Posterior vena cava (tissue), 2 donors: ENCODE data around the gene EPC2. TPM values are rescaled to one million over a fixed set of nuclear protein-coding genes. Genes with fewer than 3 reads are reported as not detected.
"Not testable (repeated sequence)": the region's sequence is repeated elsewhere in the genome, so short reads cannot be mapped to it uniquely, and the experiment has no call there.

Experiments
- DNase-seq: peaks from one replicate; pipeline ENCODE4 v3.0.0-alpha.2; 2020; ENCODE audit warnings: low spot score
- intact Hi-C, 2 donors: fragments of 100-400 bp; cut with DNase I; formaldehyde crosslinking; loops; one replicate each; pipeline versions ENCODE4 v1.14.1 to v1.14.2; 2022 to 2023
- total RNA-seq, 2 donors: library from RNA; stranded (reverse); fragmentation: NEBNext Ultra II Directional; extraction: Animal tissue kit (Norgen Biotek cat#: 25700); gene quantifications; one replicate each; pipeline ENCODE4 v1.2.1, GENCODE V29; 2021
- donor health status: DM: yes; HTN: yes; CAD: no.
- donor health status: DM: yes; HTN: yes; CAD: no.

The EPC2 gene
- total RNA-seq, 2 donors from 2014 or later, result 31.6 to 37.7 TPM

DNA sequence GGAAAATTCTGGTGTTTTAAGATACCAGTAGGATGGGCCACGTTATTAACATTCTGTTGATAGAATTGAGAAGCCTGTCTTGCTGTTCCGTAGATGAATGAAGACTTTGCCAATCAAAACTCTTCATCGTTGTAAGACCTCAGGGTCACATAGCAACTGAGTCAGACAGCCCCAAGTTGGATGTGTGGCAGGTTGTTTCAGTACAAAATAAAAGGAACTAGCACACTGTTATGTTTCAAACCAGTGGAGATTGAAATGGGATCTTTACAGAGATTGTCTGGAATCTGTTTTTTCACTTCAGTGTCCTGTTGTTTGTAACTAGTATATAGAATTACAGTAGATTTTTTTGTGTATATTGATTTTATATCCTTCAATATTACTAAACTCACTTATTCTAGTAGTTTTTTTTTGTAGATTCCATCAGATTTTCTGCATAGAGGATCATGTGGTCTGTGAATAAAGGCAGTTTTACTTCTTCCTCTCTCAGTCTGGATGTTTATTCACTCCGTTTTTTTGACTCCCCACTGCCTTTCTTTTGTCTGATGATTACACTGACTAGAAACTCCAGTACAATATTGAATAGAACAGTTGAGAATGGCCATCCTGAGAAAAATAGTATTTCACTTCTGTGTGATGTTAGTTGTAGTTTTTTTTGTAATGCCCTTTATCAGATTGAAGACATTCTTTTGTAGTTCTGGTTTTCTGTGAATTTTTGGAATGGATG, 22.7 kb downstream of the EPC2 start:
- DNase-seq, result no peak
- intact Hi-C loops, result no loop called here

DNA sequence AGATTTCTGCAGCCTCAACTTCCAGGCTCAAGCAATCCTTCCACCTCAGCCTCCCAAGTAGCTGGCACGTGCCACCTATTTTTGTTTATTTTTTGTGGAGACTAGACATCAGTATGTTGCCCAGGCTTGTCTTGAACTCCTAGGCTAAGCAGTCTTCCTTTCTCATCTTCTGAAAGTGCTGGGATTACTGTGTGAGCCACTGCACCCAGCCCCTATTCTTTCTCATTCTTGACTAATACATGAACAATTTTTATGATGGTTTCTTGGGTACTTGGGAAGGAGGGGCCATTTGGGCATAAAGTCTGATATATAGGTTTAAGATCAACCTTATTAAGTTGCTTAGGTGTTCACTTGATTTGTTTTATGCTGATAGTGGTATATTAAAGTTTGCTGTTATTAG, 26.2 kb downstream of the EPC2 start:
- intact Hi-C loops, result no loop called here
- no peak for DNase-seq

GRCh38 chr2:148674063-148675020, 29.8 kb downstream of the EPC2 start:
- DNase-seq, result no peak
- intact Hi-C loops, result no loop called here

- no peak for DNase-seq
- intact Hi-C loops, result no loop called here
These were observed 31.2 kb downstream of the EPC2 start for GRCh38 chr2:148675708-148676107.

- intact Hi-C loops, result not testable (repeated sequence)
These were observed 34.0 kb downstream of the EPC2 start for GRCh38 chr2:148678302-148679179.

GRCh38 chr2:148680462-148680861, 35.9 kb downstream of the EPC2 start:
- no peak for DNase-seq
- intact Hi-C loops, result no loop called here

More at GRCh38 chr2:148678302-148679179, 34.0 kb downstream of the EPC2 start:
- DNase-seq, result not testable (repeated sequence)

DNA sequence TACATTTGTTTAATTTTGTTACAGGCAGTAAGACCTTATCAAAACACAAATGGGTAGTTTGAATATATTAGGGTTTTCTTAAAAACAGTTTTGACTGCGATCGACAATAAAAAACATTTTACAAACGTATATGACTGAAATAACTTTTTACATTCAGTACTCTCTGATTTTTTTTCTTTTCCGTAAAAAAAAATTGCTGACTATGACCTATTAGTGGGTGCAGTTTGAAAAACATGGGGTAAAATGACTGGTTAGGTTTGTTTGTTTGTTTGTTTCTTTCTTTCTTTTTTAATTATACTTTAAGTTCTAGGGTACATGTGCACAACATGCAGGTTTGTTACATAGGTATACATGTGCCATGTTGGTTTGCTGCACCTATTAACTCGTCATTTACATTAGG, 36.9 kb downstream of the EPC2 start:
- DNase-seq, result no peak
- intact Hi-C loops, result no loop called here

GRCh38 chr2:148681862-148682261, 37.3 kb downstream of the EPC2 start:
- intact Hi-C loops, DNase-seq: not testable (repeated sequence)

DNA sequence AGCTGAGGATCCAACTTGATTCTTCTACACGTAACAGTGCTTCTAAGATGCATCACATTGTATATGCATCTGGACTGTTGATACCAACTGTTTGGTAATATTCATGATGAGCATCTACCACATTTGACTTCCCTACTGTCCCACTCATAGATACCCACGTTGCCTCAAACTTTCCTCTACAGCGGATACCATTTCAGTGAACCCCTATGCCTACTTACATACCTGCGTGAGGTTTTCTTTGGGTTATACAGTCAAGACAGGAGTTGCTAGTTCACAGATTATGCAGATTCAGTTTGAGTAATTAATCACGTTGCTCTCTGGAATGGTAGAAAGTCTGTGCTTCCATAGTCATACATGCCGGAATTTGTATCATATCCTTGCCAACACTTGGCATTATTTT, 40.0 kb downstream of the EPC2 start:
- no peak for DNase-seq
- intact Hi-C loops, result no loop called here

GRCh38 chr2:148687543-148687942, 43.0 kb downstream of the EPC2 start:
- DNase-seq, result no peak
- intact Hi-C loops, result no loop called here

DNA sequence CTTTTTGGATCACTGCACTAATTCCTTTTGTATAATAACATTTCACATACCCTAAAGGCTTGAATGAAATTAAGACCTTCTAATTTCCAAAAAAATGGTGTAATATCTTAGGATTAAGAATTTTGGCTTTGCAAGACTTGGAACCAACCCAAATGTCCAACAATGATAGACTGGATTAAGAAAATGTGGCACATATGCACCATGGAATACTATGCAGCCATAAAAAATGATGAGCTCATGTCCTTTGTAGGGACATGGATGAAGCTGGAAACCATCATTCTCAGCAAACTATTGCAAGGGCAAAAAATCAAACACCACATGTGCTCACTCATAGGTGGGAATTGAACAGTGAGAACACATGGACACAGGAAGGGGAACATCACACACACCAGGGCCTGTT, 43.5 kb downstream of the EPC2 start:
- intact Hi-C loops, DNase-seq: not testable (repeated sequence)

DNA sequence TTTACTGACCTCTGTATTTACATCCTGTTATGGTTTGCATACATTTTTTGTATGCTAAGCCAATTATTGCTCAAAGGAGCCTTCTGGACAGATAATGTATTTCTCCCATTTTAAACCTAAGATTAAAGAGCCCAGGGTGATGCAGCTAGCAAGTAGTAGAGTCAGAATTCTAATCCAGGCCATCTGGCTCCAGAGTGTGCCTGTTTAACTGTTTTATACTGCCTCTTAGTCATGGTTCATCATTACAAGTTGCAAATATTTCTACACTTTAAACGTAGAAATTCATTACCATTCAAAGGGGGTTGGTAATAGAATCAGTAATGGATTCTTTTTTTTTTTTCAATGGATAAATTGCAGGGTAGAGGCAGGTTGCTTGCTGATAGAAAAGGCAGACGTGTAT, 52.4 kb downstream of the EPC2 start:
- intact Hi-C loops, result no loop called here
- DNase-seq, result no peak

DNA sequence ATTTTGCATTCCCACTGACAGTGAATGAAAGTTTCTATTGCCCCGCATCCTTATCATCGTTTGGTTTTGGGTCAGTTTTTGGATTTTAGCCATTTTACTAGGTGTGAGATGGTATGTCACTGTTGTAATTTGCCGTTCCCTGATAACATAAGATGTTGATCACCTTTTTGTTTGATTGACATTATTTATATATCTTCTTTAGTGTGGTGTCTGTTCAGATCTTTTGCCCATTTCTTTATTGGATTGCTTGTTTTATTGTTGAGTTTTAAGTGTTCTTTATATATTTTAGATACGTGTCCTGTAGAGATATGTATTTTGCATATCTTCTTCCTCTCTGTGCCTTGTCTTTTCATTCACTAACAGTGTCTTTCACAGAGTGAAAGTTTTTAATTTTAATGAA, 55.3 kb downstream of the EPC2 start:
- DNase-seq, result no peak
- intact Hi-C loops, result no loop called here

DNA sequence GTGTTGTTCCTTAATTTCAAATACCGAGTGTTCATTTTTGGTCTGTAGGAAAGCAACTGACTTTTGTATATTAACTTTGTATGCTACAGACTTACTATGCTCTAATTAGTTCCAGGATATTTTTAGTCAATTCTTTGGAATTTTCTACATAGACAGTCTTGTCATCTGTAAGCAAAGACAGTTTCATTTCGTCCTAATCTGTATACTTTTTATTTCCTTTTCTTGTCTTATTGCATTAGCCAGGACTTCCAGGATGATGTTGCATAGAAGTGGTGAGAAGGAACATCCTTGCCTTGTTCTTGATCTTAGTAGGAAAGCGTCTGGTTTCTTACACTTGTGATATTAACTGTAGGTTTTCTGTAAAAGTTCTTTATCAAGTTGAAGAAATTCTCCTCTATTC, 56.5 kb downstream of the EPC2 start:
- no peak for DNase-seq
- intact Hi-C loops, result no loop called here

DNA sequence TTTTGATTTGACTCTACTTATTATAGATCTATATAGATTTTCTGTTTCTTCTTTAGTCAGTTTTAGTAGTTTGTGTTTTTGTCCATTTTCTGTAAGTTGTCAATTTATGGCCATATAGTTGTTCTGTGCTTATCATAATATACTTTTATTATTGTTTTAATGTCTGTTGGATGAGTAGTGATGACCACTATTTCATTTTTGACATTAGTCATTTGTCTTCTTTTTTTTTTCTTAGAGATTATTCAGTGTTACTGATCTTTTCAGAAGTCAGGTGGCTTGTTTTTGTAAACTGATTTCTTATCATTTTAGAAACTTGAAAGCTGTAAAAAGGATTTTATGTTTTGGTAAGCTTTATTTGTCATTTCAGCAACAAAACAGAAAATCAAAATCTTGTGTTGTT, 57.3 kb downstream of the EPC2 start:
- DNase-seq, result no peak
- intact Hi-C loops, result no loop called here

GRCh38 chr2:148702475-148702874, 57.9 kb downstream of the EPC2 start:
- DNase-seq, result no peak
- intact Hi-C loops, result no loop called here

- intact Hi-C loops, result no loop called here
- no peak for DNase-seq
These were observed 59.7 kb downstream of the EPC2 start for GRCh38 chr2:148704247-148704646.

GRCh38 chr2:148716378-148716920, 71.9 kb downstream of the EPC2 start:
- DNase-seq, result no peak
- intact Hi-C loops, result no loop called here

- intact Hi-C loops, result no loop called here
- DNase-seq, result no peak
These were observed 73.5 kb downstream of the EPC2 start for GRCh38 chr2:148718039-148718438.
